Right lobe of liver (tissue), 4 donors: ENCODE data around the gene C20orf96.

ENCODE experiments used
- CTCF ChIP-seq, 4 donors: fragments of 200-600 bp in 3 of 4; fragments of 450-650 bp in 1 of 4; IDR thresholded peaks; one replicate each; pipeline versions ENCODE4 v1.5.1 to v1.8.0; 2016 to 2022; ENCODE audit warnings: antibody characterized with exemption in 4 of 4, mild to moderate bottlenecking in 2 of 4
- POLR2A ChIP-seq: fragments of 450-650 bp; IDR thresholded peaks from one replicate; pipeline ENCODE4 v1.6.1; 2017; ENCODE audit warnings: antibody characterized with exemption, mild to moderate bottlenecking
- donor health status: DM: no; HTN: no; CAD: no.
- donor health status: DM: no; HTN: no; CAD: no.
- donor health status: DM: no; HTN: yes; CAD: no.

- TF ChIP-seq CTCF (IDR thresholded peaks at IDR 0.05) = no peak
- TF ChIP-seq POLR2A = no peak
Observed at GRCh38 chr20:312866-313265, 22.3 kb upstream of the C20orf96 start.
